K562 (cell line): Measurements from ENCODE around the gene ZNF215. TPM values are rescaled to one million over a fixed set of nuclear protein-coding genes. Genes with fewer than 3 reads are reported as not detected.

Experiments used
- BRCA1 ChIP-seq, 2 experiments: fragments of 450-650 bp in 1 of 2; sonication (generic) in 1 of 2; formaldehyde crosslinking in 1 of 2; IDR thresholded peaks; 2 replicates each; pipeline versions ENCODE4 v1.5.0 to v1.6.1; 2017 to 2020; ENCODE audit warnings: mild to moderate bottlenecking in 1 of 2, missing genetic modification reagents in 1 of 2
- CBX3 ChIP-seq, 2 experiments: IDR thresholded peaks; 1 replicate in 1 of 2; 2 replicates in 1 of 2; pipeline ENCODE4 v1.6.1; 2012; ENCODE audit warnings: inconsistent platforms in 2 of 2, low read length in 2 of 2, borderline replicate concordance in 1 of 2, control low read depth in 1 of 2
- HLTF ChIP-seq: fragments of 450-650 bp; IDR thresholded peaks from 2 replicates; pipeline ENCODE4 v1.6.1; 2016
- KAT7 ChIP-seq: sonication (generic); formaldehyde crosslinking; IDR thresholded peaks from 2 replicates; pipeline ENCODE4 v1.8.0; 2022; ENCODE audit warnings: missing genetic modification reagents, mild to moderate bottlenecking, borderline replicate concordance
- KLF16 ChIP-seq: IDR thresholded peaks from 2 replicates; pipeline ENCODE4 v1.6.1; 2016; ENCODE audit warnings: antibody characterized with exemption
- NFRKB ChIP-seq: fragments of 450-650 bp; IDR thresholded peaks from 2 replicates; pipeline ENCODE4 v1.6.1; 2016; ENCODE audit warnings: low read depth
- SUPT5H ChIP-seq: fragments of 450-650 bp; IDR thresholded peaks from 2 replicates; pipeline ENCODE4 v1.6.1; 2016
- ZBED1 ChIP-seq: IDR thresholded peaks from 2 replicates; pipeline ENCODE4 v1.6.1; 2014
- ZBTB17 ChIP-seq: fragments of 450-650 bp; formaldehyde crosslinking; IDR thresholded peaks from 2 replicates; pipeline ENCODE4 v1.4.0; 2020; ENCODE audit warnings: mild to moderate bottlenecking
- ZFP1 ChIP-seq: fragments of 450-650 bp; formaldehyde crosslinking; IDR thresholded peaks from 2 replicates; pipeline ENCODE4 v1.4.0; 2020; ENCODE audit warnings: mild to moderate bottlenecking, mixed read lengths
- ZNF133 ChIP-seq: fragments of 250-450 bp; sonication (Bioruptor Pico); IDR thresholded peaks from 2 replicates; pipeline ENCODE4 v1.4.0; 2020; ENCODE audit warnings: mild to moderate bottlenecking
- ZNF311 ChIP-seq: fragments of 250-450 bp; sonication (Bioruptor Pico); IDR thresholded peaks from 2 replicates; pipeline ENCODE4 v1.4.0; 2020; ENCODE audit warnings: mild to moderate bottlenecking, moderate library complexity
- polyA plus RNA-seq, 8 experiments: library from polyadenylated mRNA; depleted of rRNA in 4 of 8; stranded (reverse) in 5 of 8; unstranded in 3 of 8; fragments of >200 nt; fragmentation: Nextera tagmentation in 2 of 8; fragmentation: Illumina TruSeq in 1 of 8; extraction: Ambion mirVana in 2 of 8; extraction: Trizol in 1 of 8; gene quantifications; 2 replicates each; pipeline versions ENCODE4 v1.2.1 to v1.2.3, GENCODE V29; 2011 to 2014; ENCODE audit warnings: inconsistent platforms in 1 of 8, missing spikeins in 1 of 8
- total RNA-seq, 7 experiments: library from RNA; depleted of rRNA in 6 of 7; stranded (reverse); fragments of >200 nt in 6 of 7; fragmentation: Illumina TruSeq in 2 of 7; extraction: Trizol in 2 of 7; gene quantifications; 2 replicates each; pipeline versions ENCODE4 v1.2.1 to v1.2.3, GENCODE V29; 2011 to 2021; ENCODE audit warnings: low replicate concordance in 1 of 7
- TF ChIP-seq, protein P1 (sequence below): fragments of 250-450 bp; sonication (Bioruptor Pico); IDR thresholded peaks from 2 replicates; pipeline ENCODE4 v1.5.0; 2022; ENCODE audit warnings: mild to moderate bottlenecking
- TF ChIP-seq, protein P2 (sequence below): sonication (generic); formaldehyde crosslinking; IDR thresholded peaks from 2 replicates; pipeline ENCODE4 v1.8.1; 2023; ENCODE audit warnings: mild to moderate bottlenecking, missing genetic modification reagents
- TF ChIP-seq, protein P3 (sequence below): sonication (generic); IDR thresholded peaks from 2 replicates; pipeline ENCODE4 v1.6.1; 2016
- TF ChIP-seq, protein P4 (sequence below): fragments of 250-450 bp; sonication (Bioruptor Pico); IDR thresholded peaks from 2 replicates; pipeline ENCODE4 v1.4.0; 2020; ENCODE audit warnings: mild to moderate bottlenecking, moderate library complexity, borderline replicate concordance
- TF ChIP-seq, protein P5 (sequence below): fragments of 450-650 bp; IDR thresholded peaks from 2 replicates; pipeline ENCODE4 v1.6.1; 2016

Gene ZNF215
- total and polyA plus RNA-seq, 9 of the 15 experiments (the other 6 are each of a cell fraction or from before 2014, with no cell fraction given) = 11.2 to 19.1 (median 14.2) TPM

DNA sequence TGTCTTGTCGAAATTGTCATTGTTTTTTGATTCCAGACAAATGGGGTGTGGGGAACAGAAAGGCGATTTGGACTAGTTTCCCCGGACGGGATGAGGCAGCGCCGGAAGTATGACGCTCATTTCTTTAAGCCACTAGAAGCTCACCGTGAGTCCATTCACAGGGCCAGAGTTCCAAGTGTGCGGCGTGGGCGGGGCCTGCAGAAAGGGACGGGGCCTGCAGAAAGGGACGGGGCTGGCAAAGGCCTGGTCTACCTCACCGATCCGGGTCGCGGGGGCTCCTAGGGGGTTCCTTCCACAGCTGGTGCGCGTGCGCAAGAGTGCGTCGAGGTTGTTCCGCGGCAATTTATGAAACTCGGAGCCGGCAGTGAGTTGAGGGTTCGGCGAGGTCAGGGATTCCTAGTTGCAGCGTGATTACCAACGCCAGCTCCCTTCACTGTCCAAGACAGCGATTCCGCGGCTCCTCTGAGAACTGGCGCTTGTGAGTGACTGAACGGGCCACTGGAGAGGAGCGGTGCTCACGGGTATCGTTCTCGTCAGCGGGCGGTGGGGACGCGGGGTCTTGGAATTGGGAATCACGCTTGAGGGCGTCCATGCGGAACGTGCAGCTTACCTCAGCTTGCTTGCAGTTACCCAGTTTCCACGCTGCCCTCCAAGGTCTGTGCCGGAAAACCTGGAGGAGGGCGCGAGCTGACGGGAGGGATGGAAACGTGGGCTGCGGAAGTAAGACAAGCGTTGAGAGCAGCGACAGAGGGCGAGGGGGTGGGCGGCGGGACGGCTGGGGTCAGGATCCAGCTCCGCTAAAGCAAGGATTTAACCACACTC is at the start of gene ZNF215 (continued):
- TF ChIP-seq, protein P1, sequence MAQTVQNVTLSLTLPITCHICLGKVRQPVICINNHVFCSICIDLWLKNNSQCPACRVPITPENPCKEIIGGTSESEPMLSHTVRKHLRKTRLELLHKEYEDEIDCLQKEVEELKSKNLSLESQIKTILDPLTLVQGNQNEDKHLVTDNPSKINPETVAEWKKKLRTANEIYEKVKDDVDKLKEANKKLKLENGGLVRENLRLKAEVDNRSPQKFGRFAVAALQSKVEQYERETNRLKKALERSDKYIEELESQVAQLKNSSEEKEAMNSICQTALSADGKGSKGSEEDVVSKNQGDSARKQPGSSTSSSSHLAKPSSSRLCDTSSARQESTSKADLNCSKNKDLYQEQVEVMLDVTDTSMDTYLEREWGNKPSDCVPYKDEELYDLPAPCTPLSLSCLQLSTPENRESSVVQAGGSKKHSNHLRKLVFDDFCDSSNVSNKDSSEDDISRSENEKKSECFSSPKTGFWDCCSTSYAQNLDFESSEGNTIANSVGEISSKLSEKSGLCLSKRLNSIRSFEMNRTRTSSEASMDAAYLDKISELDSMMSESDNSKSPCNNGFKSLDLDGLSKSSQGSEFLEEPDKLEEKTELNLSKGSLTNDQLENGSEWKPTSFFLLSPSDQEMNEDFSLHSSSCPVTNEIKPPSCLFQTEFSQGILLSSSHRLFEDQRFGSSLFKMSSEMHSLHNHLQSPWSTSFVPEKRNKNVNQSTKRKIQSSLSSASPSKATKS = no peak
- TF ChIP-seq, protein P2, sequence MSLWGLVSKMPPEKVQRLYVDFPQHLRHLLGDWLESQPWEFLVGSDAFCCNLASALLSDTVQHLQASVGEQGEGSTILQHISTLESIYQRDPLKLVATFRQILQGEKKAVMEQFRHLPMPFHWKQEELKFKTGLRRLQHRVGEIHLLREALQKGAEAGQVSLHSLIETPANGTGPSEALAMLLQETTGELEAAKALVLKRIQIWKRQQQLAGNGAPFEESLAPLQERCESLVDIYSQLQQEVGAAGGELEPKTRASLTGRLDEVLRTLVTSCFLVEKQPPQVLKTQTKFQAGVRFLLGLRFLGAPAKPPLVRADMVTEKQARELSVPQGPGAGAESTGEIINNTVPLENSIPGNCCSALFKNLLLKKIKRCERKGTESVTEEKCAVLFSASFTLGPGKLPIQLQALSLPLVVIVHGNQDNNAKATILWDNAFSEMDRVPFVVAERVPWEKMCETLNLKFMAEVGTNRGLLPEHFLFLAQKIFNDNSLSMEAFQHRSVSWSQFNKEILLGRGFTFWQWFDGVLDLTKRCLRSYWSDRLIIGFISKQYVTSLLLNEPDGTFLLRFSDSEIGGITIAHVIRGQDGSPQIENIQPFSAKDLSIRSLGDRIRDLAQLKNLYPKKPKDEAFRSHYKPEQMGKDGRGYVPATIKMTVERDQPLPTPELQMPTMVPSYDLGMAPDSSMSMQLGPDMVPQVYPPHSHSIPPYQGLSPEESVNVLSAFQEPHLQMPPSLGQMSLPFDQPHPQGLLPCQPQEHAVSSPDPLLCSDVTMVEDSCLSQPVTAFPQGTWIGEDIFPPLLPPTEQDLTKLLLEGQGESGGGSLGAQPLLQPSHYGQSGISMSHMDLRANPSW = no peak
- no peak for TF ChIP-seq ZBED1
- no peak for TF ChIP-seq NFRKB
- TF ChIP-seq, protein P3, sequence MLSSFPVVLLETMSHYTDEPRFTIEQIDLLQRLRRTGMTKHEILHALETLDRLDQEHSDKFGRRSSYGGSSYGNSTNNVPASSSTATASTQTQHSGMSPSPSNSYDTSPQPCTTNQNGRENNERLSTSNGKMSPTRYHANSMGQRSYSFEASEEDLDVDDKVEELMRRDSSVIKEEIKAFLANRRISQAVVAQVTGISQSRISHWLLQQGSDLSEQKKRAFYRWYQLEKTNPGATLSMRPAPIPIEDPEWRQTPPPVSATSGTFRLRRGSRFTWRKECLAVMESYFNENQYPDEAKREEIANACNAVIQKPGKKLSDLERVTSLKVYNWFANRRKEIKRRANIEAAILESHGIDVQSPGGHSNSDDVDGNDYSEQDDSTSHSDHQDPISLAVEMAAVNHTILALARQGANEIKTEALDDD = peak; percentile 5; the same call in 1 of the 2 replicates
- peak; percentile 69 for TF ChIP-seq SUPT5H
- no peak for TF ChIP-seq ZNF311 (CRISPR knock-in tag)
- TF ChIP-seq ZFP1 (CRISPR knock-in tag) = no peak
- TF ChIP-seq ZBTB17 (CRISPR knock-in tag) = no peak
- TF ChIP-seq HLTF = no peak
- no peak for TF ChIP-seq KLF16
- TF ChIP-seq, protein P4, sequence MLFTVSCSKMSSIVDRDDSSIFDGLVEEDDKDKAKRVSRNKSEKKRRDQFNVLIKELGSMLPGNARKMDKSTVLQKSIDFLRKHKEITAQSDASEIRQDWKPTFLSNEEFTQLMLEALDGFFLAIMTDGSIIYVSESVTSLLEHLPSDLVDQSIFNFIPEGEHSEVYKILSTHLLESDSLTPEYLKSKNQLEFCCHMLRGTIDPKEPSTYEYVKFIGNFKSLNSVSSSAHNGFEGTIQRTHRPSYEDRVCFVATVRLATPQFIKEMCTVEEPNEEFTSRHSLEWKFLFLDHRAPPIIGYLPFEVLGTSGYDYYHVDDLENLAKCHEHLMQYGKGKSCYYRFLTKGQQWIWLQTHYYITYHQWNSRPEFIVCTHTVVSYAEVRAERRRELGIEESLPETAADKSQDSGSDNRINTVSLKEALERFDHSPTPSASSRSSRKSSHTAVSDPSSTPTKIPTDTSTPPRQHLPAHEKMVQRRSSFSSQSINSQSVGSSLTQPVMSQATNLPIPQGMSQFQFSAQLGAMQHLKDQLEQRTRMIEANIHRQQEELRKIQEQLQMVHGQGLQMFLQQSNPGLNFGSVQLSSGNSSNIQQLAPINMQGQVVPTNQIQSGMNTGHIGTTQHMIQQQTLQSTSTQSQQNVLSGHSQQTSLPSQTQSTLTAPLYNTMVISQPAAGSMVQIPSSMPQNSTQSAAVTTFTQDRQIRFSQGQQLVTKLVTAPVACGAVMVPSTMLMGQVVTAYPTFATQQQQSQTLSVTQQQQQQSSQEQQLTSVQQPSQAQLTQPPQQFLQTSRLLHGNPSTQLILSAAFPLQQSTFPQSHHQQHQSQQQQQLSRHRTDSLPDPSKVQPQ (CRISPR knock-in tag) = no peak
- TF ChIP-seq, protein P5, sequence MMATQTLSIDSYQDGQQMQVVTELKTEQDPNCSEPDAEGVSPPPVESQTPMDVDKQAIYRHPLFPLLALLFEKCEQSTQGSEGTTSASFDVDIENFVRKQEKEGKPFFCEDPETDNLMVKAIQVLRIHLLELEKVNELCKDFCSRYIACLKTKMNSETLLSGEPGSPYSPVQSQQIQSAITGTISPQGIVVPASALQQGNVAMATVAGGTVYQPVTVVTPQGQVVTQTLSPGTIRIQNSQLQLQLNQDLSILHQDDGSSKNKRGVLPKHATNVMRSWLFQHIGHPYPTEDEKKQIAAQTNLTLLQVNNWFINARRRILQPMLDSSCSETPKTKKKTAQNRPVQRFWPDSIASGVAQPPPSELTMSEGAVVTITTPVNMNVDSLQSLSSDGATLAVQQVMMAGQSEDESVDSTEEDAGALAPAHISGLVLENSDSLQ = peak; percentile 50
- TF ChIP-seq BRCA1 (IDR thresholded peaks at IDR 0.05) = no peak
- no peak for TF ChIP-seq BRCA1 (CRISPR knock-in tag; IDR thresholded peaks at IDR 0.05)
- no peak; a peak in 1 of 3 replicates for TF ChIP-seq CBX3 (IDR thresholded peaks at IDR 0.05; ENCODE audit: borderline replicate concordance in 1 of 2, low read length in 2 of 2)
- TF ChIP-seq KAT7 (CRISPR knock-in tag) = peak; percentile 78; the same call in 1 of the 2 replicates
- TF ChIP-seq ZNF133 (CRISPR knock-in tag) = no peak
